ENCODE results near the gene SALL3.
"Not testable (repeated sequence)": the region's sequence is repeated elsewhere in the genome, so short reads cannot be mapped to it uniquely, and the experiment has no call there.

SALL3 gene

DNA sequence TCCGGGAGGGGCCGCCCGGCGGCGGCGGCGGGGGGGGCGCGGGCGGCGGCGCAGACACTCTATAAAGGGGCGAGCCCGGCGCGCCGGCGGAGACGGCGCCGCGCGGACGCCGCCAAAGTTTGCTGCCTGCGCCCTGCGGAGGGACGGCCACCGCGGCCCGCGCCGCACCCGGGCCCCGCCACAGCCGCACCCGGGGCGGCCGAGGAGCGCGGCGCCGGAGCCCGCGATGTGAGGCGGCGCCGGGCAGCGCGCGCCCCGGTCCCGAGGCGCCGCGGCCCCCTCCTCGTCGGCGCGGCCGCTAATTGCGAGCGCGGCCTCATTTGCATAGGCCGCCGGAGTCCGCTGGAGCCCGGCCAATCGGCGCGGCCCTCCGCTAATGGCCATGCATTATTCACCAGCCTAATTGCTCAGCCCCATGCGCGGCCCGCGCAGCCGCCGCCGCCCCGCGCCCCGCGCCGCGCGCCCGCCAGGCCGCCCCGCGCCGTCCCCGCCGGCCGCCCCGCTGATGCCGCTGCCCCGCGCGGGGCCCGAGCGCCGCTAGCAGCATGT is at the start of gene SALL3:
Gene SALL3 (plus strand): TSS at position 89 of the 549 bp plus-strand sequence. CDS start 457 bp downstream, at position 546.
- DNase-seq = peak; percentile 8

- DNase-seq = no peak
These were observed 47.3 kb upstream of the SALL3 start for GRCh38 chr18:78932281-78932680.

- no peak for DNase-seq
These were observed 45.6 kb upstream of the SALL3 start for GRCh38 chr18:78934003-78934402.

- DNase-seq = no peak
These were observed 44.9 kb upstream of the SALL3 start for GRCh38 chr18:78934551-78935225.

- DNase-seq = no peak
These were observed 44.2 kb upstream of the SALL3 start for GRCh38 chr18:78935406-78935805.

GRCh38 chr18:78936251-78937005 is 43.2 kb upstream of the SALL3 start:
- DNase-seq = no peak

- no peak for DNase-seq
These were observed 42.5 kb upstream of the SALL3 start for GRCh38 chr18:78937166-78937565.

DNA sequence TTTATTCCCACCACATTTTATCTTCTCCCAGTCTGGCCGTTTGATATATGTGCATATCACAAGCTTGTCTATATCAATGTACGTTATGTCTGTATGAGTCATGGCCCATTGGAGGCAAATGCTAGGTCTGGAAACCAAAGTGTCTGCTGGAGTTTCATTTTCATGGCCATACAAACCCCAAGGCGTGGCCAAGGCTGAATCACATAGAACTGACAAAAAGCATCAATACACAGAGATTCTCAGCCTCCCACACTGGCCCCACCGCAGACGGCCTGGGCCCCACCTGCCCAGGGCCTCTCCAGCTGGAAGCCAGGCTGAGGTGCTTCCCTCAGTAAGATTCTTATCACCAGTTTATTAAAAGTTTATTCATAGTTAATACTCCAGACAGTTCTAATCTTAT is 40.5 kb upstream of the SALL3 start:
- no peak for DNase-seq

DNA sequence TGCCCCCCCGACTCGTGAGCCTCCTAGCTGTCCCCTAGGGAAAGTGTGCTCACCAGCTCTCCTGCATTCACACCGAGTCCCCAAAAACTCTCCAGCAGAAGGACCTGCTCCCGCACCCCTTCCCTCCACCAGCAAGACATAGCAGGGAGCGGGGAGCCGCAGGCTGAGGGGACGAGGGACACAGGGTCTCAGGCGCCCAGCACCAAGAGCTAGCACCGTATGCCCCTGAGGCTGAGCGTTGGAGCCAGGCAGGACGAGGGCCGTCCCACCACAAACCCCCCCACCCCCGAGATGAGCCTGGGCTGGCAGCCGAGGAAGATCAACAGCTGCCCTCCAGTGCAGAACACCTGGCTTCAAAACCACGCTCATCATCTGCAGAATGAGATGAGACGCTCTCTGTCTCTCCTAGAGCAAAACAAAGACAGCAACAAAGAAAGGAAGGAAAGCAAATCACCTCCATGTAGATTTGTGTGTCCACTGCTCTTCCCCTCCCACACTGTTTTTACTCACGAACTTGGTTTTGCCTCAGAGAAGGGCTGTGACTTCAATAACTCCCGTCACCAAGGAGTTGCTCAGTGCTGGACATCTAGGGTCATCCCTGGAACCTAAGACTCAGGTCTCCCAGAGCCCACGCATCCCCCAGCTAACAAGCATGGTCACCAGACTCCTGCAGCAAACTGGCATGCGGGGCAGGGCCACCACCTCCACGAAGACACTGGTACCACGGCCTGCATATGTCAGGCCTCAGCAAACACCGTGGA is 39.7 kb upstream of the SALL3 start:
- no peak for DNase-seq

DNA sequence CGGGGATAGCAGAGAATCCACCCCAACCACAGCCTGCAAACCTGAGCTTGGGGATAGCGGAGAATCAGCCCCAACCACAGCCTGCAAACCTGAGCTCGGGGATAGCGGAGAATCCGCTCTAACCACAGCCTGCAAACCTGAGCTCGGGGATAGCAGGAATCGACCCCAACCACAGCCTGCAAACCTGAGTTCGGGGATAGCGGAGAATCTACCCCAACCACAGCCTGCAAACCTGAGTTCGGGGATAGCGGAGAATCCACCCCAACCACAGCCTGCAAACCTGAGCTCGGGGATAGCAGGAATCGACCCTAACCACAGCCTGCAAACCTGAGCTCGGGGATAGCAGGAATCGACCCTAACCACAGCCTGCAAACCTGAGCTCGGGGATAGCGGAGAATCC is 37.4 kb upstream of the SALL3 start:
- not testable (repeated sequence) for DNase-seq

DNA sequence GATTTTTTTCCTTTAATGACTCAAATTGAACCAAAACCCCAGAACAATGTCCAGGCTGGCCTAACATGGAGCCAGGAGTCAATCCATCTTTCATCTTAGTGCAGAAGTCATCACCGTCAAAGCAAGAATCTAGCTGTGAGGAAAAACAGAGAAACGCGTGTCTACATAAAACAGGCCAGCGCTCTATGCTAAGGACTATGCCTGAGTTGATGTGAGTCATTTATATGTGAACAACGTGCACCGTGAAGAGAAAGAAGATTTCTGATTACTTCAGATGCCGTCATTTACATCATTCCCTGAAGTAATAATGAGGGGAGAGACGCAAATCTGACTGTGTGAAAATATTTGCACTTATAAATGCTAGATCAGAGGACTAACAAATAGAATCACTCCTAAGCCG is 34.0 kb upstream of the SALL3 start:
- DNase-seq = no peak

DNA sequence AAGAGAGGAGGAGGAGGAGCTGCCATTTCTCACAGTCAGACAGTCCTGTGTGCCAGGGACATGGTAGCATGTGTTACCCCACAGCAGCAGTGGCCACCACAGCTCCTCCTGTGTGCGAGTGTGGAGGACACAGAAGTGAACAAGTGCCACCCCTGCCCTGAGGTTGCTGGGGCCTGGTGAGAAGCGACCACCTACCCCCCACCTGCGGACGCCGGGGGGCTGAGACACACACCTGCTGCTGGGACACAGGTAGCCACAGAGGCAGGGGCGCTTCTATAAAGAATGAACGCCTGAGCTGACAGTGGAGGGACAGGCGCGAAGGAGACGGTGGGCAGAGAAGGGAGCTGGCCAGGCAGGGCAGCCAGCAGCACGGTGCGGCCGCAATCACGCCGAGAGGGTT is 32.3 kb upstream of the SALL3 start:
- DNase-seq = no peak

DNA sequence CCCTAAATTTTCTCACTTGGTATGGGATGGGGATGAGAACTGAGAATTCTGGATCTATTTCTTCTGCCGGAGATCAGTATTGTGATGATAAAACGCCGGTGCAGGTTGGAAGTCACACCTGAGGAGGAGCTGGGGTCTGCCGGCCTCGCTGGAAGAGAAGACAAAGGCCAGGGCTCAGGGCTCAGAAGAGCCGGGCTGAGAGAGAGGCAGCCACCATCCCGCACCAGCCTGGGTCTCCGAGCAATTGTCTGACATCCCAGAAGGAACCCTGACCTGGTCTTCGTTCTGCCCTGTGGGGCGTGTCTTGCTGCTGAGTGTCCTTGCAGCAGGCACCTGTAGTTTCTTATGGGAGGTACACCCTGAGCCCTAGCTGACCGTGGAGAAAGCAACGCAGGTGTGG is 31.4 kb upstream of the SALL3 start:
- no peak for DNase-seq

GRCh38 chr18:78948707-78949106 is 30.9 kb upstream of the SALL3 start:
- DNase-seq = no peak

GRCh38 chr18:78949216-78949615 is 30.4 kb upstream of the SALL3 start:
- DNase-seq = no peak

DNA sequence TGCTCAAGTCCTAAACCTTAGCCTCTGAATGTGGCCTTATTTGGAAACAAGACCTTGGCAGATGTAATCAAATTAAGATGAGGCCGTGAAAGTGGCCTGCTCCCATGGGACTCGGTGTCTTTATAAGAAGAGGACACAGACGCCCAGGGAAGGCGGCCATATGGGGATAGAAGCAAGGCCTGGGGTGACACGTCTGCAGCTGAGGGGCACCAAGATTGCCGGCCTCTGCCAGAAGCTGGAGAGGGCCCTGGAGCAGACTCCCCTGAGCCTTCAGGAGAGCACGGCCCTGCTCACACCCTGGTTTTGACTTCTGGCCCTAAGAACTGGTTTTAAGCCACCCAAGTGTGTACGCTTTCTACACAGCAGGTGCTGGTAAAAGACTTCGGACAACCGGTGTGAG is 29.2 kb upstream of the SALL3 start:
- no peak for DNase-seq

DNA sequence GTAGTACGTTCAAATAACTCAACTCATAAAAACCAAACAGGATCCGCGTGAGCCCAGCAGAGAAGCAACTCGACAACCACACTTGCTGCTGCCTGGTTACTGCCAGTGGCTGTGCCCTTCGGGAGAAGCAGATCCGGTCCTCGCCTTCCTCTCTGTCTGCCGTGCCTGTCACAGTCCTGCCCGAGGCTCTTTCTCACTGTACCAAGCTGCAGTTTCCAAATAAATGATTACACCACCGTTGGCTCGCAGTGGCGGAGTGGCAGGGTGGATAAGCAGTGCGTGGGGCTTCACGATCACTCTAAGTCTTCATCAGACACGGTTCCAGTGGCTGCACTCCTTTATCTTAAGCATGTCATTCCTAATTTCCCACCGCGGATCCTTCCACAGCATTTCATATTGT is 26.1 kb upstream of the SALL3 start:
- DNase-seq = no peak

DNA sequence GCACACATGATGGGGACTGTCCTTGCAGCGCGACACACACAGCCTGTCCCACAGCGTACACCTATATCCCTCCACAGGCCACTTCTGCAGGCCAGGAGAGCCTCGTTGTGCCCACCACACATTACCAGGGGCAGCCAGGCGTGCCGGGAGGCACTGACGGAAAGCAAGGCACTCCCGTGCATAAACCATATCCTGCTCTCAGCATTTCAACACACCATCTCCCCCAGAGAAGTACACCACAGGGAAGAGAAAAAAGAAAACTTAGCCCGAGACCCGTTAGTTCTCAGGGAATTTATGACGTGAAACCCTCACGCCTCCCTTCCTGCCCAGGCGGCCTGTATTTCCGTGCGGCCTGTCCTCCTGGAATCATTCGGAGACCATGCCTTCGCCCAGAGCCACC is 24.6 kb upstream of the SALL3 start:
- no peak for DNase-seq

DNA sequence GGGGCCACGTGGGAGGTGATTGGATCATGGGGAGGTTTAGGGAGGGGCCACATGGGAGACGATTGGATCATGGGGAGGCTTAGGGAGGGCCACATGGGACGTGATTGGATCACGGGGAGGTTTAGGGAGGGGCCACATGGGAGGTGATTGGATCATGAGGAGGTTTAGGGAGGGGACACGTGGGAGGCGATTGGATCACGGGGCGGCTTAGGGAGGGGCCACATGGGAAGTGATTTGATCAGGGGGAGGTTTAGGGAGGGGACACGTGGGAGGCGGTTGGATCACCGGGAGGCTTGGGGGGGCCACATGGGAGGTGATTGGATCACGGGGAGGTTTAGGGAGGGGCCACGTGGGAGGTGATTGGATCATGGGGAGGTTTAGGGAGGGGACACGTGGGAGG is 22.5 kb upstream of the SALL3 start:
- DNase-seq = no peak

DNA sequence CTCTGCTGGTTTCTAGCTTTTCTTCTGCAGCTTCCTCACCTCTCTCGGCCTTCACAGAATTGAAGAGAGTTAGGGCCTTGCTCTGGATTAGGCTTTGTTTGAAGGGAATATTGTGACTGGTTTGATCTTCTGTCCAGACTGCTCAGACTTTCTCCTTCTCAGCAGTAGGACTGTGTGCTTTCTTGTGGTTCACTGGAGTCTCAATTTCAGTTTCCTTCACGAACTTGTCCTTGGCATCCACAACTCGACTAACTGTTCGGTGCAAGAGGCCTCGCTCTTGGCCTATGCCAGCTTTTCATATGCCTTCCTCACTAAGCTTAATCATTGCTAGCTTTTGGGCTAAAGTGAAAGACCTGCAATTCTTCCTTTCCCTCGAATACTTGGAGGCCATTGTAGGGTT is 18.9 kb upstream of the SALL3 start:
- DNase-seq = no peak

- no peak for DNase-seq
These were observed 17.5 kb upstream of the SALL3 start for GRCh38 chr18:78962098-78962497.

- not testable (repeated sequence) for DNase-seq
These were observed 14.9 kb upstream of the SALL3 start for GRCh38 chr18:78964727-78965126.

DNA sequence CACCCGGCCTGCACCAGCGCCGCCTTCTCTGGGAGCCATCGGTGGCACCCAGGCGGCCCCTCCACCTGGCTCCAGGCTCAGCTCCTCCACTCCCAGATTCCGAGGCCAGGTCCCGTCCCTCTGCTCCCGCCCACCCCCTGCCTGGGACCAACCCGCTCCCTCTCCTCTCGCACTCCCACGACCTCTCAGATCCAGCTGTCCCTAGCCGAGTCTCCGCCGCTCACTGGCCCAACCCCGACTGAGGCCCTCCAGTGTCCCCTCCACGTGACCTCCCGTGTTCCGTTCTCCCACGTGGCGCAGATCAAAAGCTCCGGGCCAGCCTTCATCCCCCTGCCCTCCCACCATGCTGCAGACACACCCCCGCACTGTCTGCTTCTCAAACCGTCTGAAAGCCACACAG is 14.4 kb upstream of the SALL3 start:
- no peak for DNase-seq
